ENCODE measurements around the gene AR.

DNA sequence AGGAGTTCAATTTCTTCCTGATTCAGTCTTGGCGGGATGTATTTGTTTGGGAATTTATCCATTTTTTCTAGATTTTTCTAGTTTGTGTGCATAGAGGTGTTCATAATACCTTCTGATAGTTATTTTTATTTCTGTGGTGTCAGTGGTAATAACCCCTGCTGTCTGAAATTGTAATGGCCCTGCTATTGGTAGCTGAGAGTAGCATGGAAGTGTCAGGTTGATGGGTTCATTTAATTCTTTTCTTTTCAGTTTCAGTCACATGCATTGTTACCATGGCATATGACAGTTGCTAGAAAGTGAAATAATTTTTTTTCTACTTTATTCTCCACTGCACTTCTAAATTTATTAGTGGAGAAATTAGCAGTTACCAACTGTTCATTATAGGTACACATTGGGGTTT lies 20.7 kb downstream of the AR start:
- TF ChIP-seq CTCF (IDR thresholded peaks at IDR 0.05) (no peak), EZH2 (IDR thresholded peaks at IDR 0.05) (no peak)

All from neural progenitor cell (in vitro differentiated cells).